Prostate gland (tissue), 2 donors: Measurements from ENCODE around the gene SLC37A1.

ENCODE experiments used
- CTCF ChIP-seq, 4 experiments: fragments of 200-600 bp in 2 of 4; fragments of 450-650 bp in 2 of 4; sonication (generic) in 2 of 4; IDR thresholded peaks; 1 replicate in 3 of 4; 2 replicates in 1 of 4; pipeline ENCODE4 v1.5.1; 2016 to 2019; ENCODE audit warnings: antibody characterized with exemption in 4 of 4, mild to moderate bottlenecking in 2 of 4, moderate library complexity in 2 of 4
- POLR2A ChIP-seq: fragments of 450-650 bp; IDR thresholded peaks from one replicate; pipeline ENCODE4 v1.6.1; 2016; ENCODE audit warnings: antibody characterized with exemption, mild to moderate bottlenecking

- no peak for TF ChIP-seq CTCF (IDR thresholded peaks at IDR 0.05)
- TF ChIP-seq POLR2A = no peak
Measured at GRCh38 chr21:42580793-42581321, 67.2 kb downstream of the SLC37A1 start.
